HTR-8/SVneo (cell line): ENCODE measurements around the gene RIC8A.
A peak's percentile ranks its signal among the peaks of the same experiment; 100 is the strongest.
"Not testable (repeated sequence)": the region's sequence is repeated elsewhere in the genome, so short reads cannot be mapped to it uniquely, and the experiment has no call there.

Source experiments
- DNase-seq: peaks from one replicate; pipeline ENCODE4 v3.0.0; 2011; ENCODE audit warnings: low spot score, mixed read lengths; ENCODE audit not compliant: insufficient read length
- FAIRE-seq: peaks from 2 replicates; lab custom pipeline; 2011; peaks lifted over from hg19 to GRCh38; lab: Jason Lieb, UNC

RIC8A gene

DNA sequence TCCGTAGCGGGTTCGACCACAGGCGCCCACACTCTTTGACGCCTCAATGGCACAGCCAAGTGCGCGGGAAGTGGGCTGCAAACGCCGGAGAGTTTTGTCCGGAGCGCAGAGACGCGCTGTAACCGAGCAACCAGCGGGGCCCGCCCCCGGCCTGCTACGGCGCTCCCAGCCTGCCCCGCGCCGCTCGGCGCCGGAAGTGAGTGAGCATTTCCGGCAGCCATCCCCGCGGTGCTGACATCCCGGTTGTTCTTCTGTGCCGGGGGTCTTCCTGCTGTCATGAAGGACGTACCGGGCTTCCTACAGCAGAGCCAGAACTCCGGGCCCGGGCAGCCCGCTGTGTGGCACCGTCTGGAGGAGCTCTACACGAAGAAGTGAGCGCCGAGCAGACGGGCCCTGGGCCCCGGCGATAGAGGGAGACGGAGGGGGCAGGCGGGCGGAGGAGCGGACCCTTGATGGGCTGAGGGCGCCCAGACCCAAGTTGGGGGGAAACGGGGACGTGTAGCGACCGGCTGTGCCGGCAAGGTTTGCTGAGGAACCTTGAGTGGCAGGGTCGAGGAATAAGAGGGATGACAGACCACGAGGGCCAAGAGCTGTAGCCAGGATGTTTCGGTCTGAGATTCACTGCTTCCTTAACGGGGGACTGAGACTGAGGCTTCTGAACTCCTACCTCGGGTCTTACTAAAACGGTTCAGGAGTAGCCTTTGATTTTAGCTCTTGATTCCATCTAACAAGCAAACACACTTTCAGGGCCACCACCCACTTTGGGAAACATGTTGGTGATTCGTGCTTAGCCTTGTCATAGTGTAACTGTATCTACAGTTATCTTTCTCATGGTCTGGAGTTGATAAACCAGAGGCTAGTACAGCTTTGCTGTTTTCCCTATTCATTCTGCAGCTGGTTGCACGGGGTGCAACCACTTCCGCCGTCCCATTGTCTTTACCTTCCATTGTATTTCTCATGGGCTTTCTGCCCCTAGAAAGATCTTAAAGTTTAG is 29.6 kb downstream of the RIC8A start, which contains the start of gene PSMD13:
PSMD13 (plus strand) TSS at position 203 of the 994 bp plus-strand sequence; CDS start at position 277, 74 bp downstream.
- FAIRE-seq, result peak; percentile 38
- peak; percentile 92 for DNase-seq

DNA sequence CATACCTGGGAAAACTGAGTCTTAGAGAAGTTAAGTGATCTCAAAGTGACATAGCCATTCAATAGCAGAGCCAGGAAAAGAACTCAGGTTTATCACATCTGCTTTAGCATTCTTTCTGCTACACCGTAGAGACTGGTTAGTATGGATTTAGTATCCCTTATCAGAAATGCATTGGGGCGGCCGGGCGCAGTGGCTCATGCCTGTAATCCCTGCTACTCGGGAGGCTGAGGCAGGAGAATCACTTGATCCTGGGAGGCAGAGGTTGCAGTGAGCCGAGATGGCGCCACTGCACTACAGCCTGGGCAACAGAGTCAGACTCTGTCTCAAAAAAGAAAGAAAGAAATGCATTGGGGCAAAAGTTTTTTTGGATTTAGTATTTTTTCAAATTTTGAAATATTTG is 30.8 kb downstream of the RIC8A start:
- not testable (repeated sequence) for FAIRE-seq, DNase-seq

DNA sequence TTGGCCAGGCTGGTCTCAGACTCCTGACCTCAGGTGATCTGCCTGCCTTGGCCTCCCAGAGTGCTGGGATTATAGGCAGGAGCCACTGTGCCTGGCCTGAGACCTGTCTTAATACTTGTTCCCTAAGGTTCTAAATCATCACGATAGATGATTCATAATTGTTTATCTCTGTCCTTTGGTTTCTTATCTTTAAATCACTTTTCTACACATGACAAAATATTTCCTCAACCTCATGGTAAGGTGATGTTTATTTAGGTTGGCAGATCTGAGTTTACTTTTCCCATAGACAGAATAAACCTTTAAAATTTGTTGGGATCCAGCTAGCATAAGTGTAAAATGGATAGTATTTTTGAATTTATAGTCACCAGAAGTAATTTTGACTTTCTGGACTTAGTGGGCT is 32.8 kb downstream of the RIC8A start:
- no peak for FAIRE-seq

DNA sequence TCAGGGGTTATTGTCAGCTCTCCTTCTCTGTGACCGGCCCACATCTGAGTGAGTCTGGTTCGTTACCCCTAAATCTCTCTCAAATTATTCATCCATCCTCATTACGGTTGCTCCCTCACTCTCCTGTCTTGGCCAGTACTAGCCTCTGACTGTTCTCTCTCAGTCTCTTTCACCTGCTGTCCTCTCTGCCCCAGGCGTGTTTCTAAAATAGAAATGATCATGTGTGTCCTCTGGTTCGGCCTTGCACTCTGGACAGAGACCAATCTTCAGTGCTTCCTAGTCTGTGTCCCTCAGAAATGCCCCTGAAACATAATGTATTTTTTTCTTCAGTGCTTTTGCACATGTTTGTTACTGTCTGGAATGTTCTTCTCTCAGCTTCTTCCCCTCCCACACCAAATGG is 34.1 kb downstream of the RIC8A start:
- FAIRE-seq (no peak), DNase-seq (no peak)

More for the DNA sequence above, 32.8 kb downstream of the RIC8A start:
- no peak for DNase-seq

DNA sequence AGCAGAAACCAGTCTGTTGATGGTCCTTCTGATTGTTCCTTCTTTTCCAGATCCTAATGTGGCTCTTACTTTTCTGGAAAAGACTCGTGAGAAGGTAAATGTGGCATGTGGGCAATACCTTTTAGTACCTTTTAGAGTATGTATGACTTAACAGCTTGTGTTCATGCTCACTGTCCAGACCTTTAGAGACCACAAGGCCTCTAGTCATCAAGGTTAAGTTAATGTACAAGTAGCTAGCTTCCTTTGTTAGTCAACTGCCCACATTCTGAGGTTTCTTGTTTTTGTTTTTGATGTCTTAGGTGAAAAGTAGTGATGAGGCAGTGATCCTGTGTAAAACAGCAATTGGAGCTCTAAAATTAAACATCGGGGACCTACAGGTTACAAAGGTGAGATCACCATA is 36.9 kb downstream of the RIC8A start:
- FAIRE-seq (no peak), DNase-seq (no peak)

DNA sequence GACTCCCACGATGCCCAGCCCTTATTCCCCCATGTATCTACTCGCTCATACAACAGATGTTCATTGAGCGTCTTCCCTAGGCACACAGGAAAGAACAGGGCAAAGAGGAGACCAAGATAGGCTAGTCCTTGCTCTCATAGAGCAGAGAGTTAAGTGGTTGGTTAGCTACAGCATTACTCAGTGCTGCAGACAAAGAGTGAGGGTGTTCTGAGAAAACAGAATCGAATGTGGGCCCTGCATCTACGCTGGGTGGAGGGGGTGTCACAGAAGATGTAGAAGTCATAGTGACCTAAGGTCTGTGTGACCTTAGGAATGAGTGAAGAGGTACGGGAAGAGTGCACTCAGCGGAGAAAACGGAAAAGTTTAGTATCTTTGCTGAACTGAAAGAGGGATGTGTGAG is 41.6 kb downstream of the RIC8A start:
- no peak for FAIRE-seq
- no peak for DNase-seq

DNA sequence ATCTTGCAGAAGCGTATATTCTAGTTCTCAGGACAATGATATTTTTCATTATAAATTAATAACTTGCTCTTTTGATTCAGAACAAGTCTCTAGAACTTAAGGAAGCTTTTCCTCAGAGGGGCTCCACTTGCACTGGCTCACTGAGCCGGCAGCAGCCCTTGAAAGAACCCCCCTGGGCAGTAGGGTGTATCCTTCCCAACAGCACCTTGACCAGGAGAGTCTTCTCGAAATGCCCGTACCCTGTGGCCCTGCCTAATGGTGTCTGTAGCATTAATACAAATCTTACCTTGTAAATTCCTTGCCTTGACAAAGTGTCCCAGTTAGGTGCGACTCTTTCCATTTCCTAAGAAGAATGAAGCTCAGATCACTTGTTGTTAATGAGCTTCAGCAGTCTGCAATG is 42.8 kb downstream of the RIC8A start:
- DNase-seq, result no peak
- no peak for FAIRE-seq

DNA sequence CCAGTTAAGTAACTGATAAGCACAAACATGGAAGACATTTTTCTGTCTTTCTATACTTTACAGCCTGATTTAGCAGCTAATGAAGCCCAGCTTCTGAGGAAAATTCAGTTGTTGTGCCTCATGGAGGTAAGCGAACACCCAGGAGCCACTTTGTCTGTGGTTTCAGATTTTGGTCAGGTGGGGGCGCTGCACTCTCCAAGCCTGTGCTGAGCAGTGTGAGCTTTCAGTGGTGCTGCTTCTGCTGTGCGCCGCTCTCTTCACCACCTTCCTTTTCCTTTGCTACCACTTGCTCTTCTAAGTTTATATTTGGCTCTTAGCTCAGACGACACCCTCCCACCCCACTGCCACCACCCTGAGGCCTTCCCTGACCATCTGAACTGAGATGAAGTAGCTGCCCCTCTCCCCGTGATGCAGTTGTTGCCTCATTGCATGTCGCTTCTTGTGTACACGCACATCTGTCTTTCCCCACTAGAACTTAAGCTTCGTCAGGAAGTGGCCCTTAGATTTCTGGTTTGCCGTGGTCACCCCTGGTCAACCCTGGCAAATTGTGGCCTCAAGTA is 43.3 kb downstream of the RIC8A start:
- FAIRE-seq, result no peak

DNA sequence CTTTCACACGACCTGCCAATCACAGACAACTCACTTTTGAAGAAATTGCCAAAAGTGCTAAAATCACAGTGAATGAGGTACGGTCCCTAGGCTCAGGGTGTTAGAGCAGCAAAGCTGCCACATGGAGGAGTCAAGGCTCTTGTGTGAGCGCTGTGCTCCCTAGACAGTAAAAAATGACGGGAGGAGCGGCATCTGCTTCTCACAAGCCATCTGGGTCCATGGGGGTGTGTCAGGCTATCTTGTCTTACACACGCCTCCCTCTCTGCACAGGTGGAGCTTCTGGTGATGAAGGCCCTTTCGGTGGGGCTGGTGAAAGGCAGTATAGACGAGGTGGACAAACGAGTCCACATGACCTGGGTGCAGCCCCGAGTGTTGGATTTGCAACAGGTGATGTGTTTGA is 44.0 kb downstream of the RIC8A start:
- DNase-seq (no peak), FAIRE-seq (no peak)

More for the DNA sequence above, 43.3 kb downstream of the RIC8A start:
- no peak for DNase-seq

DNA sequence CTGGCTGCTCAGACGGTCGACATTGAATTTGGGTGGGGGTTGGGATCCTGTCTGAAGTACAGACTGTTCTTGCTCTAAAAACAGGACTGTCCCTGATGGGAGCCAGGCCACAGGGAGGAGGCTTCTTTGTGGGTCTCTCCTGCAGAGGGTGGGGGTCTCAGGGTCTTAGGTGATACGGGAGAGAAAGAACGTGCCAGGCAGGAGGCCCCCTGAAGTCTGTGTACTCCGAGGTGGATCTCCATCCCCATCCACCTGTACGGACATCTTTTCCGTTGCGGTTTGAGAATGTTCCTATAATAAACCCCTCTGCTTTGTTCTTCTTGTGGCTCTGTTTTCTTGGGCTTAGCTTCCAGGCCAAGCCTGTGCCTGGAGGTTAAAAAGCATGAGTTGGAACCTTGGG is 45.2 kb downstream of the RIC8A start:
- FAIRE-seq, result no peak
- no peak for DNase-seq

DNA sequence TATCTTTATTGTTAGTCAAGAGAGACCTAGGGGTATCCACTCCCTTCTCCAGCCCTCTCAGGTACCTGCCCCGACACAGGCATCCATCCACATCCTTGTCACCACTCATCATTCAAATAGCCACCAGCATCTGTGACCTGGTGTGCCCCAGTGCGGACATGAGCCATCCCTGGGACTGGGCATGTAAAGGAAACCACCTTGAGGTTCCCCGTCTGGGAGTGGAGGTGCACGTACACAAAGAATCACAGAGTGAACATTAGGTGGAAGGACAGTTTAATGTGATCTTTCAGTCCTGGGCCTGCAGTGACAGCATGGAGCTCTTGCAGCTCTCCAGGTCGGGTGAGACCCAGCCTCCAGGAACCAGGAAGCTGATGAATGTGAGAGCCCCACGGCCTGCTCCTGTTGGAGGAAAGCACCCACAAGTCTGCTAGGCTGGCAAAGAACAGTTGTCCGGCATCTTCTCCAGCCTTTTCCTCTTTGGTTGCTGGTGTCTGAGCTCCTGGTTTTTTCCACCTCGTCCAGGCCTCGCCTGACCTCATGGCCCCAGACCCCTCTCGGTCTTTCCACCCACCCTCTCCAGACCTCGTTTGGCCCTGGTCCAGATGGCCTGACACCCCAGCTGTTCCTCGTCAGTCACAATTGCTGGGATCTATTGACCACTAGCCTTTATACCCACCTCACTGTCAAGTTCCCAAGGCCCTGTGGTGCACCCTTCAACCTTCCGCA is 45.8 kb downstream of the RIC8A start:
- FAIRE-seq, result no peak
- no peak for DNase-seq

DNA sequence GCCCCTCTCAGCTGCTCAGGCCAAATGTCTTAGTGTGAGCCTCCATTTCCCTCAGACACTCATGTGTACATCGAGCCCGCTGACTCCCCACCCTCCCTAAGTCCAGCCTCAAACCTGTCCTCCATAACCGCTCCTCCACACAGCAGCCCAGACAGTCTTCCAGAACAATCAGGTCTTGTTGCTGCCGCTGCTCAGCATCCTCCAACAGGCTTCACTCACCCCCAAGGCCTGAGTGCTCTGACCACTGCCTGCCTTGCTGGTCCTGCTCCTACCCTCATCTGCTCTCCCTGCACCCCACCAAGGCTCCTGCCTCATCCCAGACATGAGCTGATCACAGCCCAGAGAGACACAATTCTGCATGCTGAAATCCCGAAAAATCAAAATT is 46.4 kb downstream of the RIC8A start:
- no peak for FAIRE-seq
- no peak for DNase-seq

DNA sequence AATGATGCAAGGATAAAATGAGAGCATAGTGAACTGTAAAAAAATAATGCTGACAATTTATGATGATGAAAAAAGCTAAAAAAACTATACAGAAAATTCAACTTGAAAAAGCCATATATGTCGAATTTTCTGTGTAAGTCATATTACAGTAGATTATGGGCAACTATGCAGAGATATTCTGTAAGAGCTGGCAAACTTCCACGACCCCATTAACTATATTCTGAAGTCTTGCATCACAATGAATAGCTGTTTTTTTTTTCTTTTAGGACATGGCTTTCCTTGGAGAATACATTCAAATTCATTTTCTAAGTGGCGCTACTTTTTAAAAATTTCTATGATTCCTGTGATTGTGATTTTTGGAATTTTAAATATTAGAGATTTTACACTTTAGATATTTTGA is 47.7 kb downstream of the RIC8A start:
- FAIRE-seq (no peak), DNase-seq (no peak)

DNA sequence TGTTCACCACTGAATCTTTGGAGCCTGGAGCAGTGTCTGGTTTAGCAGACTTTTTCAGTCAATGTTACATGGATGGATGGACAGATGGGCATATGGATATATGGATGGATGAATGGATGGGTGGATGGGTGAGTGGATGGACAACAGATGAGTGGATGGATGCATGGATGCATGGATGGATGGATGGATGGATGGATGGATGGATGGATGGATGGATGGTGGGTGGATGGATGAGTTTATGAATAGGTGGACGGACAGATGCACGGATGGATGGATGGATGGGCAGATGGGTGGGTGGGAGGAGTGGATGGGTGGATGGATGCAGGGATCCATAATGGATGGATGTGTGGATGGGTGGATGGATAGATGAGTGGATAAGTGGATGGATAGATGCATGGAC is 48.3 kb downstream of the RIC8A start:
- no peak for DNase-seq
- FAIRE-seq, result peak; percentile 69

DNA sequence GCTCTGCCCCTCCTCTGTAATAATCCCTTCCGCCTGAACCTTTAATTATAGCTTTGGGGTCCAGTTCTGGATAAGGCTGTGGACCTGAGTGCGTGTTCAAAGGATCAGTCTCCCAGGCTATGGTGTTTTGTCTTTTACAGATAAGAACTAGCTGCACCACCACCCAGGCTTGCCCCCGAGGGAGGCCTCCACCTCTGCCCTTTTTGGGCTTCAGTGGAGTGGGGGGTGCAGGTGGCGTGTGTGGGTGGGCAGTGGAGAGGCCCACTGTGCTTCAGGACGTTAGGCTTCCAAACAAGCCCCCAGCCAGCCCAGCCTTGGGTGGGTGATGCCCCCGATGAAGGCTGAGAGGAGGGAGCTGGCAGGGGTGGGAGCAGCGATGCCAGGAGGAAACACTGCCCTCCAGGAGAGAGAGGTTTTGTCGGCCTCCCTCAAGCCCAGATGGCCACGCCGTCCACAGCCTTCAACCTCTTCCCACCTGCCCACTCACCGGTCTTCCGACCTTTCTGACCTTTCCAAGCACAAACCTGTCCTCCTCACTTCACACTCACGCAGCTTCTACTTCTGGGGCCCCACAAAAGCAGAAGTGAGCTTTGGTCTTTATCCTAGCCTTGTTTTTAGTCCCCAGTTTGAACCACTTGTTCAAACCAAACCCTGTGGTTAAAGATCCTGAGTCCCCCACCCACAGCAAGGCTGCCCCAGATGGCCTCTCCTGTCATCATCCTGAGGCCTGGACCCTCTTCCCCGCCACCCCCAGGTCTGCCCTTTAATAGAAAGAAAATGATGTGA is 49.6 kb downstream of the RIC8A start:
- FAIRE-seq (no peak), DNase-seq (no peak)

DNA sequence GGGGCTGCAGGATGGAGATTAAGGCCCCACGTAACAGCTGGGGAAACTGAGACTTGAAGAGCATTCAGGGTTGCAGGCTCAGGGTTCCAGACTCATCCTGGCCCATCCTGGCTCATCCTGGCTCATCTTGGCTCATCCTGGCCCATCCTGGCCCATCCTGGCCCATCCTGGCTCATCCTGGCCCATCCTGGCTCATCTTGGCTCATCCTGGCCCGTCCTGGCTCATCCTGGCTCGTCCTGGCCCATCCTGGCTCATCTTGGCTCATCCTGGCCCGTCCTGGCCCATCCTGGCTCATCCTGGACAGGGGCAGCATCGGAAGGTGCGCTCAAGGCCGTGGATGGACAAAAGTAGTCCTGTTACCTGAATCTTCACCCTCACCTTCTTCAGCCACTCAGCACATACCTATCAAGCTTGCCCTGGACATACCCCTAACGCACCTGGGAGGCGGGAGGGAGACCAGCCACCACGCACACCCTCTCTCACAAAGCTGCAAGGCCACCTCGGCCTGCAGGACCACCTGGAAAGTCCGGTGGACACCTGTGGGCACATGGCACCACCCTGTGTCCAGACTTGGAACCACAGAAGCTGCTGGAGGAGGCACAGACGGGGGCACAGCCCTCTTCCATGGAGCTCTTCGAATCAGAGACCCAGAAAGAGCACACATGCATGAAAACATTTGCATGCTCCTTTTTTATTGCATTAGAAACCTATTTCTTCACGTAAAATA is 50.4 kb downstream of the RIC8A start:
- FAIRE-seq, result no peak
- no peak for DNase-seq

DNA sequence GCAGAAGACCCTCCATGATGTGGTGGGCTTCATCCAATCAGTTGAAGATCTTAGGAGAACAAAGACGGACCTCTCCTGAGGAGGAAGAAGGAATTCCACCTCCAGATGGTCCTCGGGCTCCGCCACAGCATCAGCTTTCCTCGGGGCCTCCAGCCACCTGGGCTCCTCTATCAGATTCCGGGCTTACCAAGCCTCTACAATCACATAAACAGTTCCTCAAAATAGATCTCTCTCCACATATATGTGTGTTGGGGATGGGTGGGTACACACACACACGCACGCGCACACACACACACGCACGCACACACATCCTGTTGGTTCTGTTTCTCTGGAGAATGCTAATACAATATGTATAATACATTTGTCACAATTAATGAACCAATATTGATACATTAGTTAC is 51.9 kb downstream of the RIC8A start:
- DNase-seq (no peak), FAIRE-seq (no peak)

DNA sequence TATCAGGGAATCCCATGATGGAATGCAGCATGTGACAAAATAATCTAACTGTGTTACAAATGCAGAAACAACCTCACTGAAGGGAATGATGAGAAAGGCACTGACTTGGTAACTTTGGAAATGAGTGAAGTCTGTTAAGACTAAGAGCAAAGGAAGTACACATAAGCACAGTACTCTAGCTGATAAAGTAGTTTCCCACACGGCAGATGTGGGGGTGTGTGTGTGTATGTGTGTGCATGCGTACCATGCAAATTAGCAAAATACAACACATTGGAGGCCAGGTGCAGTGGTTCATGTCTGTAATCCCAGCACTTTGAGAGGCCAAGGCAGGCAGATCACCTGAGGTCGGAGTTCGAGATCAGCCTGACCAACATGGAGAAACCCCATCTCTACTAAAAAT is 54.1 kb downstream of the RIC8A start:
- FAIRE-seq, result no peak
- DNase-seq, result no peak
